SK-N-SH treated with all-trans-retinoic acid at 6 μM for 48 hours (cell line): ENCODE measurements around the gene SEC61A2.
"Not testable (repeated sequence)": the region's sequence is repeated elsewhere in the genome, so short reads cannot be mapped to it uniquely, and the experiment has no call there.

Experiments
- ZC3H10 ChIP-seq: fragments of 250-450 bp; sonication (Bioruptor Pico); IDR thresholded peaks from 2 replicates; pipeline ENCODE4 v1.5.1; 2021; ENCODE audit warnings: mild to moderate bottlenecking, moderate library complexity
- ZNF565 ChIP-seq: fragments of 450-650 bp; formaldehyde crosslinking; conservative IDR thresholded peaks from 2 replicates; pipeline ENCODE4 v1.5.0; 2020; ENCODE audit warnings: low read depth, mild to moderate bottlenecking, moderate library complexity
- TF ChIP-seq, protein P1 (sequence below): fragments of 250-450 bp; sonication (Bioruptor Pico); IDR thresholded peaks from 2 replicates; pipeline ENCODE4 v1.8.0; 2020; ENCODE audit warnings: mild to moderate bottlenecking, moderate library complexity, borderline replicate concordance

DNA sequence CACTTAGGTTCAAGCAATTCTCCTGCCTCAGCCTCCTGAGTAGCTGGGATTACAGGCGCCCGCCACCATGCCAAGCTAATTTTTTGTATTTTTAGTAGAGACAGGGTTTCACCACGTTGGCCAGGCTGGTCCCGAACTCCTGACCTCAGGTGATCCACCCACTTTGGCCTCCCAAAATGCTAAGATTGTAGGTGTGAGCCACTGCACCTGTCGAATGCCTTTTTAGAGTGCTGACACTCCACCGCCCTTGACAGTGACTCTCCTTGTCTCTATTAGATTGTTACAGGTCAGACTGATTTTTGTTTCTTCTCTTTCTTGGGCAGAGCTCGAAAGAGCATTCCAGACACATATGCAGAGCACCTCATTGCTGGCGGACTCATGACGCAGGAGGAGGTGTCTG, 32.1 kb upstream of the SEC61A2 start:
- TF ChIP-seq ZNF565, ZC3H10 (CRISPR knock-in tag): not testable (repeated sequence)
- TF ChIP-seq, protein P1, sequence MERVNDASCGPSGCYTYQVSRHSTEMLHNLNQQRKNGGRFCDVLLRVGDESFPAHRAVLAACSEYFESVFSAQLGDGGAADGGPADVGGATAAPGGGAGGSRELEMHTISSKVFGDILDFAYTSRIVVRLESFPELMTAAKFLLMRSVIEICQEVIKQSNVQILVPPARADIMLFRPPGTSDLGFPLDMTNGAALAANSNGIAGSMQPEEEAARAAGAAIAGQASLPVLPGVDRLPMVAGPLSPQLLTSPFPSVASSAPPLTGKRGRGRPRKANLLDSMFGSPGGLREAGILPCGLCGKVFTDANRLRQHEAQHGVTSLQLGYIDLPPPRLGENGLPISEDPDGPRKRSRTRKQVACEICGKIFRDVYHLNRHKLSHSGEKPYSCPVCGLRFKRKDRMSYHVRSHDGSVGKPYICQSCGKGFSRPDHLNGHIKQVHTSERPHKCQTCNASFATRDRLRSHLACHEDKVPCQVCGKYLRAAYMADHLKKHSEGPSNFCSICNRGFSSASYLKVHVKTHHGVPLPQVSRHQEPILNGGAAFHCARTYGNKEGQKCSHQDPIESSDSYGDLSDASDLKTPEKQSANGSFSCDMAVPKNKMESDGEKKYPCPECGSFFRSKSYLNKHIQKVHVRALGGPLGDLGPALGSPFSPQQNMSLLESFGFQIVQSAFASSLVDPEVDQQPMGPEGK (CRISPR knock-in tag), result not testable (repeated sequence)
